Fibroblast of skin of back (primary cell): ENCODE results near the gene CEP72.
"Not testable (repeated sequence)": the region's sequence is repeated elsewhere in the genome, so short reads cannot be mapped to it uniquely, and the experiment has no call there.

Experiments
- DNase-seq: peaks from one replicate; pipeline ENCODE4 v3.0.0-alpha.2; 2013

CEP72 gene

DNA sequence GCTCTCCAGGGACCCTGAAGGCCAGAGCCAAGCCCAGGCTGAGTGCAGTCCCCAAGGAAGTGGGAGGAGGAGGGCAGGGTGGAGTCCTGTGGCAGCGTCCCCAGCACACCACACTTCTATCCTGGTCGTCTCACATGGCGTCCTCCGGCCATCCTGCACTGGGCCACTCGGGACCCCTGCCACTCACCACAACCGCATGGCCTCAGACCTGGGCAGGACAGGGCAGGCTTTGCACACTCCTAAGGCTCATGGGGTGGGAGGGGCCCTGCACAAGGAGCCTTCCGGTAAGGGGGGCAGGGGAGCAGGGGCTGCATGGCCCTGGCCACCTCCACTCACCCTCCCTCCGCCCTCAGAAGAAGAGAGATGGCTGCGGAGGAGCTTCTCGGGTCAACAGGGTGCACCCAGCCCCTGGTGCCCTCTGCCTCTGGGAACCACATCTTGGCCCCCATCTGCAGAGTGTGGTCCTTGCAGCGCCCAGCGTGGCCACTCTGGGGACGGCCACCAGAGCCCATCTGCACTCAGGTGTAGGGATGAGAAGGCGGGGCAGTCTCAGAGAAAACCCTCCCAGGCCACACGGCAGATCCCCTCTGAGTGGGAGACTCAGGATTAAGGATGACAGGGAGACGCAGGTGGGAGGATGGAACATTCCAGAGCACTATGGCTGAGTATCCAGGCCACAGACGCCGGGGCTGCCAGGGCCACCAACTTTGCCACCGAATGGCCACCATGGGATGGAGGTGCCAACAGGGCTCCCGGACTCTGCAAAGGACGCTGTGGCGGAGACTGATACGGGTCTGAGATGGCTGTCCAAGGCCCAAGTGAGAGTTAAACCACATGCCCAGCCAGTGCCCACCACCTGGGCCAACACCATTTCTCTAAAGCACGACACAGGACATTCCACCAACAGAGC lies 73.4 kb downstream of the CEP72 start:
- DNase-seq = no peak

DNA sequence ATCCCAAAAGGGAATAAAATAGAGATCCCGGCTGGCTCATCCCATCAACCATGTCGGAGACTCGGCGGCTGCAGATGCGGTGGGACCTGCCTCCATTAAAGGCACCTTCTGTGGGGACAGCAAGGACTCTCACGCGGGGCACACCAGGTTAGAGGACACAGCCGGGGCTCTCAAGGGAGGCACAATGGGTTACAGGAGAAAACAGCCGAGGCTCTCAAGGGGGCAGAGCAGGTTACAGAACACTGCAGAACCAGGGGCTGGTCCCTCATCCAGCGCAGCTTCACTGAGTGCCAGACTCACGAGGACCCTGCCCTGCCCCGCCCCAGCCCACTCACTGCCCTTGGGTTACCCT lies 74.0 kb downstream of the CEP72 start:
- DNase-seq = not testable (repeated sequence)

DNA sequence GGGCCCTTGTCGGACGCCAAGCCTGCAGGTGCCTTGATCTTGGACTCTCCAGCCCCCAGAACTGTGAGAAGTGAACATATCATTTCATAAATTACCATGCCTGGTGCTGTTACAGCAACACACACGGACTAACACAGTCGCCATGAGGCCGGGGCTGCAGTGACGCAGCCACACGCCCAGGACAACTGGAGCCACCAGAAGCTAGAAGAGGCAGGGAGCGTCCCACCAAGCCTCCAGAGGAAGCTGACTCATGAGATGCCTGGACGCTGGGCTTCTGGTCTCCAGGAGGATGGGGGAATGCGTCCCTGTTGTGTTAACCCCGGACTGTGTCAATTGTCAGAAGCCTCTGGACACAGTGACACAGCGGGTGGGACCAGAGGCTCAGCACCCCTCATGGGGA lies 74.8 kb downstream of the CEP72 start:
- not testable (repeated sequence) for DNase-seq

DNA sequence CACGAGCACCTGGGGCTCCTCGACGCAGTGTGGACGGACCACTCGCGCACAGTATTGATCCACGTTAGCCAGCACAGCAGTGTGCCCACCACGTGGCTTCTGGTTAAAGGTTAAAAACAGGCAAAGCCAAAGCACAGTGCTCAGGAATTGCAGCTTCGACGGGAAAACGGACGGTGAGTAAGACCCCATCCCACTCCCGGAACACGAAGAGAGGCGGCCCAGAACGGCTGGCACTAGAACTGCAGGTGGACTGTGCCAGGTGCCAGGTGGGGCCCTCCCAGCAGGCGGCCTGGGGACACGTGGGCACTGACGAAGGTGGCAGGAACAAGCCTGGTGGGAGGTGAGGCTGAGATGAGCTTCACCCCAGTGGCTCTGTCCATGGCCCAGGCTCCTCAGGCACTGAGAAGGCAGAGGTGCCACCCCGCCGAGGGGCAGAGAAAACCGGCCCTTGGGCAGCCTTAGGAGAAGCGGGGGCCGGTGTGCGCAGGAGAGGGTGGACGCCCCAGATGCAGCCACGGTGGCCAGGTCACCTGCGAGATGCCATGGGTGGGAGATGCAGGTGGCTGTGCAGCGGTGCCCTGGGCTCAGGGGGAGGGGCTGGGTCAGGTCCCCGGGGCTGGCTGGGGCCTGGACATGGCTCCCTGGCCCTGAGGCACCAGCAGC lies 76.3 kb downstream of the CEP72 start:
- not testable (repeated sequence) for DNase-seq

DNA sequence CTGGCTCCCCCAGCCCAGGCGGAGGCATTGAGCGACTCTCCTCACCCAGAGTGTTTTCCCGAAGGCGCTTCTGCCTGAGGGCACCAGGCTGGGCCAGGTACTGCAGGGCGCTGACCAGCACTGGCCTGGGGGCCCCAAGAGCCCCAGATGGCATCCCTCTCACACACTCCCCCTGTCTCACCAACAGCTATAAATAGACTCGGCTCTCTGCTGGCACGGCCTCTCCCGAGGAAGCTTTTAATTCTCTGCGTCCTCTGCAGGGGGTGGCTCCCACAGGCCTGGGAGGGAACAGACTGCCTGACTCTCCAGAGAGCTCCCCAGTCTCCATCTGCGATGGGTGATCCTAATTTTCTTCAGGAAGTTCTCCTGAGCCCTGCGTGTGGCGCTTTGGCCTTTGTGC lies 78.2 kb downstream of the CEP72 start:
- DNase-seq = not testable (repeated sequence)

DNA sequence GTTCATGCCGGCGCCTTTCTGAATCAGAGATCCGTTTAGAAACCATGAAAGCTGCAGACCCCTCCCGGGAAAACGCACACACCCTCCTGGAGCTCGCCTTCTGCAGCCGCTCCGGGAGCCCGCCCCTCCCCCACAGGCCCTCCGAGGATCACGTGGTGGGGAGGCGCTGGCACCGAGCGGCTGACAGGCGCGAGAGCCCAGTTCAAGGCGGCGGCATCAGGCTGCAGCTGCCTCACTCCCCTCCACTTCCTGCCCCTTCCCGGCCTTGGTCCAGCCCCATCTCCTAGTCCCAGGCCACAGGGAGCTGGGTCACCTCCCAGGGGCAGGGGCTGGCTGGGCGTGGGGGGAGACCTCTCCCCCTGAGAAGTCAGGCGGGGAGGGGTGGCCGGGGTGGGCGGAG lies 78.9 kb downstream of the CEP72 start:
- not testable (repeated sequence) for DNase-seq

DNA sequence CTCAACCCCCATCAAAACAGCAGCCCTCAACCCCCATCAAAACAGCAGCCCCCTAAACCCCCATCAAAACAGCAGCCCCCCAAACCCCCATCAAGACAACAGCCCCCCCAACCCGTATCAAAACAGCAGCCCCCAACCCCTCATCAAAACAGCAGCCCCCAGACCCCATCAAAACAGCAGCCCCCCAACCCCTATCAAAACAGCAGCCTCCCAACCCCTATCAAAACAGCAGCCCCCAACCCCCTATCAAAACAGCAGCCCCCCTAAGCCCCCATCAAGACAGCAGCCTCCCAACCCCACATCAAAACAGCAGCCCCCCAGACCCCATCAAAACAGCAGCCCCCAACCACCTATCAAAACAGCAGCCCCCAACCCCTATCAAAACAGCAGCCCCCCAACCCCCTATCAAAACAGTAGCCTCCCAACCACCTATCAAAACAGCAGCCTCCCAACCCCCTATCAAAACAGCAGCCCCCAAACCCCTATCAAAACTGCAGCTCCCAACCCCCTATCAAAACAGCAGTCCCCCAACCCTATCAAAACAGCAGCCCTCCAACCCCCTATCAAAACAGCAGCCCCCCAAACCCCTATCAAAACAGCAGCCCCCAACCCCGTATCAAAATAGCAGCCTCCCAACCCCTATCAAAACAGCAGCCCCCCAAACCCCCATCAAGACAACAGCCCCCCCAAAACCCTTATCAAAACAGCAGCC lies 79.8 kb downstream of the CEP72 start:
- no peak for DNase-seq

DNA sequence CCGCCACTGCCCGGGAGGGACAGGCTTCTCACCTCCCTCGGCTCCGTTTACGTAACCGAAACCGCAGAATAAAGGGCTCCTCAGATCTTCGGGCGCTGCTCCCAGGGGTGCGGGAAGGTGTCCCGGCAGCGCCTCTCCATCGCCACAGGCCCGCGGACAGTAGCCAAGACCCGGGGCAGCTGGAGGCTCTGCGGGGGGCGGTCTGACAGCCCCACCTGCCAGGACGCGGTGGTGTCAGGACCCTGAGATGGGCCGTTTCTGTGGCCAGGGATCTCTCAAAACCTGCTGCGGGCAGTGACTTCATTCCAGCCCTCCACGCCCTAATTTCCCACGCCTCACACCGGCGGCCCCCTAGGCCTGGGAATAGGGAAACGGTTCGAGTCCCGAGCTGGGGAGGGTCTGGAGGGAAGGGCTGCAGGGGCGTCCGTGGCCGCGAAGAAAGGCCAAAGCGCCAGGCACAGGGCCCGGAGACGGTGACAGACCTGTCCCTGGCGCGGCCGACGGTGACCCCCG lies 80.4 kb downstream of the CEP72 start:
- DNase-seq = not testable (repeated sequence)

DNA sequence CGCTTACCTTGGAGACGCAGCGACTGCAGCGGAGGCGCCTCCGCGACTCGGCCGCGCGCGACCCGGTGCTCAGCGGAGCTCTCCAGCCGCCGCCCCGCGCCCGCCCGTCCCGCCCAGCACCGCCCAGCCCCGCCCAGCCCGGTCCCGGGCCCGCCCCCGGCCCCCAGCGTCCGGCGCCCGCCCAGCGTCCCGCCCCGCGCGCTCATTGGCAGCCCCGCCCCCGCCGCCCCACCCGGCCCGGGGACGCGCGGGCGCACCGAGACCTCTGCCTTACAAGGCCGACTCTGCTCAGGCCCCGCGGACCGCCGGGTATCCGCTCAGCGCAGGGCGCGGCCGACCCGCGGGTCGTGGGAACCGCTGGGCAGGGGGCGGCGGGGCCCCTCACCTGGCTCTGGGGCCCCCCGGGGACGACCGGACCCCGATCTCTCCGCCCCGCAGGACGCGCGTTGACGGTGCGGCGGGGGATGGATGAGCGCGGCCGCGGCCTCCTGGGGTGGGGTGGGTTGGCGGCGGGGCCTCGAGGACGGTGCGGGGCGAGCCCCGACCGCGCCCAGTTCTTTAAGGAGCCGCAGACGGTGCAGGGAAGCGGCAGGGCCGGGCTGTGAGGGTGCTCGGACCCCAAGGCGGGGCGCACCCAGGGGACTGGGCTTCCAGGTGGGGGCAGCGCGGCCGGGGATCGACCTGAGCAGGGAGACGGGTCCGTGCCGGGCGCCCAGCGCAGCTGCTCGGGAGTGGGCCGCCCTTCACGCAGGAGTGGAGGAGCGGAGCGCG lies 81.3 kb downstream of the CEP72 start, which contains the start of gene TPPP:
TSS of gene TPPP (minus strand) at position 82 of the 771 bp plus-strand sequence. CDS start 15,292 bp downstream, outside the sequence.
- DNase-seq = peak; percentile 62

DNA sequence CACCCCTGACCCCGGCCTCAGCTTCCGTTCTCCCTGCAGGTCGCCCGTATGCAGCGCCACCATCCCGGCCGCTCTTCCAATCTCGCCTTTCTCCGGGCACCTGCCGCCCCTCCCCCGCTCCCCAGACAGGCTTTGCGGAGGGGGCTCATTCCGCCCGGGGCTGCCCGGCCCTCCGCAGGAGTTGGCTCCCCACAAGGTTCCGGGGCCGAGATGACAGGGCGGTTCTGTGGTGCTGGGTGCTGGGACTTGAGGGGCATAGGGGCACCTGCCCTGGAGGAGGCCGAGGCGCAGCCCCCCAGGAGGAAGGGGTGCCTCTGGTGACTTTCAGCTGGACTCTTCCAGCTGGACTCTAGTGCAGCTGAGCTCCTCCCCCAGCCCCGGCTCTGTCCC lies 81.9 kb downstream of the CEP72 start:
- not testable (repeated sequence) for DNase-seq

DNA sequence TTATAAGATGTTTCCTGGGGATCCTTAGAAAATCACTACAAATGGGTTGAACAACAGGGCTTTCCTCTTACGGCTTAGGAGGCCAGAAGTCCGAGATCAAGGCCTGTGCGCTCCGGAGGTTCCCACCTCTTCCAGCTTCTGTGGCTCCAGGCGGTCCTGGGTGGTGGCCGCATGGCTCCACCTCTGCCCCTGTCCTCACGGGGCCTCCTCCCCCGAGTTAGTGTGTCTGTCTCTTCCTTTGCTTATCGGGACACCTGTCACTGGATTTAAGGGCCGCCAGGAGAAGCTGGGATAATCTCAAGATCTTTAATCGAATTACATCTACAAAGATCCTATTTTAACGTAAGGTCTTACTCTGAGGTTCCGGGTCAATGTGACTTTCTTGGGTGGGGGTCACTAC lies 83.3 kb downstream of the CEP72 start:
- not testable (repeated sequence) for DNase-seq

DNA sequence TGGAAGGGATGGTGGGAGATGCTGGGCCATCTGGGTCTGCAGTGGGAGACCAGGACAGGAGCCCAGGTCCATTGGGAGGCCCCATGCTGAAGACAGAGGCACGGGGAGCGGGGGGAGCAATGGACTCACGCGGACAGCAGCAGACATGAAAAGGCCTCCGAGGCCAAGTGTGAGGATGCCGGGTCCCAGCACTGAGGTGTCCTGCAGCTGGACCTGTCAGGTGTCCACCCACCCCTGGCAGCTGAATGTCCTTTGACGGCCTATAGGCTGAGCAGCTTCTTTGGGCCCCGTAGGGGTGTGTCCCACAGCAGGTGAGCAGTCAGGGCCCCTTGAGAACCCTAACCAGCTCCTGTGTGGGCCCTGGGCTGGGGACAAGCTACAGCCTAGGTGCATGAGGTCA lies 84.1 kb downstream of the CEP72 start:
- DNase-seq = not testable (repeated sequence)

DNA sequence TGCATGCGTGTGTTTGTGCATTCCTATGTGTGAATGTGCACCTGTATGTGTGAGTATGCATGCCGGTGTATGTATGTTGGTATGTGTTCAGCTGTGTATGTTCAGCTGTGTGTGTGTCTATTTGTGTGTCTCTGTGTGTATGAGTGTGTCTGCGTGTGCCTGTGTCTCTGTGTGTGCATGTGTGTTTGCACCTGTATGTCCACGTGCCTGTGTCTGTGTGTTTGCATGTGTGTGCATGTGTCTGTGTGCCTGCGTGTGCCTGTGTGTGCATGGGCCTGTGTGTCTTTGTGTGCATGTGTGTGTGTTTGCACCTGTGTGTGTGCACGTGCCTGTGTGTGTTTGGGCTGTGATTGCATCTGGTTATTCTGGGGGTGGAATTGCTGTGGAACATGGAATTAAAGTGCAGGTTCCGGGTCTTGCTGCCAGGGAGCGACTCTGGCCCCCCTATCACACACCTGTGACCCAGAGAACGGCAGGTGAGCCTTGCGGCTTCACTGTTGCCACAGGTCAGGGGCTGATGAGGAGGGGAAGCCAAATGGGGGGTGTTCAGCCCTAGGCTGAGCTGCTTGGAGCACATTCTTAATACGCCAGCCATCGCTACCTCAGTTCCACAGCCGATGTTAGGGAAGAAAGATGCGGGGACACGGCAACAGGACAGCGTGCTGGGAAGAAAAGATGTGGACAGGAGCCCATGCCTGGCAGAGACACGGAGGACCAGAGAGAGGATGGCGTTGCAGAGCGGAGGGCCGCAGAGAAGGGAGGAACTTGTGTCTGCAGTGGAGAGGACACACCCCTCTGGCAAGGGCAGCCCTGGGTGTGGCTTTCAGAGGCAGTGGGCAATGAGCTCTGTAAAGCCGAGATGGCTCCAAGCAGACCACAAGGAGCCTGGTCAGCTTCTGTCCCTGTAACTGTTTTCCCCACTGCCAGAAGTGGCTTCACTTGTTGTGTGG lies 84.9 kb downstream of the CEP72 start:
- not testable (repeated sequence) for DNase-seq
